ENCODE measurements around the gene ARHGAP26. TPM values are rescaled to one million over a fixed set of nuclear protein-coding genes. Genes with fewer than 3 reads are reported as not detected.

ARHGAP26 gene
- total RNA-seq, 1 experiment from 2014 or later = 34.5 TPM

DNA sequence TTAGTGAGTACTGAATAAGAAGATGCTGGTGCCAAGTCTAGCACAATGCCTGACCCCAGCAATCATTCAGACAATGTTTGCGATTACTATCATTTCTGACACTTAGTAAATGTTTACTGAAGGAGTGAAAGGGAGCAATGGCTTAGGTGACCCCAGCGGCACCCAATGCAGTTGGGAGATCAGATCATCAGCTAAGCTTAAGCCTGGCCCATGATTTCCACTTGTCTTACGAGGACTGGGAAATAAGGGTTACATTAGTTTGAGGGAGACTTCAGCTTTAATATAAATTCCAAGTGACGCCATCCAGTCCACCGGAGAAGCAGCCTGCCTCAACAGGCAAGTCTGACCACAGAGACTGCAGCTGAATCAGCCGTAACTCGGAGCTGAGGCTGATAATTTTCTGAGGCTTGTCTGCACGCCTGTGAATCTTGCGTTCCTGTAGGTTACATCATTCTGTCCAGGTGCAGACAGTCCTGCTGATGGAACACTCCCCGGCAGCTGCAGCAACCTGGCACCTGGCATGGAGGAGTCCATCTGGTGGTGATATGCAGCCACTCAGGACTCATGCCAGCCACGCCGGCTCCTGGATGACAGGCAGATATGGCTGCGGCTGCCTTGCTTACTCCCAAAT lies 49.4 kb upstream of the ARHGAP26 start:
- ChIA-PET RAD21 (ENCODE audit: low non-redundant PET in 1 of 2, low total read pairs in 2 of 2, uncharacterized antibody in 2 of 2, unreplicated experiment in 2 of 2) (no interaction called here), CTCF (interaction anchor here (4.6 to 9.9 kb wide), 2 partner anchors 8 to 167 kb away, joined by 42 to 128 read pairs; no protein-coding TSS in a partner anchor), POLR2A (no interaction called here)
- no peaks in the 10 kb centered on the region for H3K9me2 ChIP-seq (ENCODE audit: insufficient read depth)
- H3K27ac ChIP-seq (ENCODE audit: low read depth, low read length) = no peak overlapping the region
- H4K20me1 ChIP-seq (ENCODE audit: insufficient read depth) = no peaks in the 10 kb centered on the region
- H3K27me3 ChIP-seq (ENCODE audit: insufficient read depth, low read length) = no peaks in the 10 kb centered on the region
- no peak overlapping the region for H2AFZ ChIP-seq (ENCODE audit: low read depth, low read length, poor library complexity, severe bottlenecking)
- H3K4me3 ChIP-seq (replicated peaks in 1 of 2; ENCODE audit: low read depth in 1 of 2, low read length in 2 of 2) = no peak overlapping the region
- TF ChIP-seq EZH2phosphoT487 (IDR thresholded peaks at IDR 0.05; ENCODE audit: borderline replicate concordance) = no peak
- no peak for TF ChIP-seq POLR2AphosphoS5 (IDR thresholded peaks at IDR 0.05; ENCODE audit: low read depth, low read length)
- TF ChIP-seq, protein P1, sequence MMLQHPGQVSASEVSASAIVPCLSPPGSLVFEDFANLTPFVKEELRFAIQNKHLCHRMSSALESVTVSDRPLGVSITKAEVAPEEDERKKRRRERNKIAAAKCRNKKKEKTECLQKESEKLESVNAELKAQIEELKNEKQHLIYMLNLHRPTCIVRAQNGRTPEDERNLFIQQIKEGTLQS (IDR thresholded peaks at IDR 0.05) = no peak
- no peak for TF ChIP-seq ELF1 (IDR thresholded peaks at IDR 0.05; ENCODE audit: borderline replicate concordance, low read depth)
- TF ChIP-seq, protein P2, sequence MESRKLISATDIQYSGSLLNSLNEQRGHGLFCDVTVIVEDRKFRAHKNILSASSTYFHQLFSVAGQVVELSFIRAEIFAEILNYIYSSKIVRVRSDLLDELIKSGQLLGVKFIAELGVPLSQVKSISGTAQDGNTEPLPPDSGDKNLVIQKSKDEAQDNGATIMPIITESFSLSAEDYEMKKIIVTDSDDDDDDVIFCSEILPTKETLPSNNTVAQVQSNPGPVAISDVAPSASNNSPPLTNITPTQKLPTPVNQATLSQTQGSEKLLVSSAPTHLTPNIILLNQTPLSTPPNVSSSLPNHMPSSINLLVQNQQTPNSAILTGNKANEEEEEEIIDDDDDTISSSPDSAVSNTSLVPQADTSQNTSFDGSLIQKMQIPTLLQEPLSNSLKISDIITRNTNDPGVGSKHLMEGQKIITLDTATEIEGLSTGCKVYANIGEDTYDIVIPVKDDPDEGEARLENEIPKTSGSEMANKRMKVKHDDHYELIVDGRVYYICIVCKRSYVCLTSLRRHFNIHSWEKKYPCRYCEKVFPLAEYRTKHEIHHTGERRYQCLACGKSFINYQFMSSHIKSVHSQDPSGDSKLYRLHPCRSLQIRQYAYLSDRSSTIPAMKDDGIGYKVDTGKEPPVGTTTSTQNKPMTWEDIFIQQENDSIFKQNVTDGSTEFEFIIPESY (IDR thresholded peaks at IDR 0.05; ENCODE audit: extremely low read depth, insufficient replicate concordance, low read length) = no peak
- TF ChIP-seq EZH2 (IDR thresholded peaks at IDR 0.05) = no peak
- TF ChIP-seq EGR1 (IDR thresholded peaks at IDR 0.05; ENCODE audit: low read depth) = no peak
- TF ChIP-seq, protein P3, sequence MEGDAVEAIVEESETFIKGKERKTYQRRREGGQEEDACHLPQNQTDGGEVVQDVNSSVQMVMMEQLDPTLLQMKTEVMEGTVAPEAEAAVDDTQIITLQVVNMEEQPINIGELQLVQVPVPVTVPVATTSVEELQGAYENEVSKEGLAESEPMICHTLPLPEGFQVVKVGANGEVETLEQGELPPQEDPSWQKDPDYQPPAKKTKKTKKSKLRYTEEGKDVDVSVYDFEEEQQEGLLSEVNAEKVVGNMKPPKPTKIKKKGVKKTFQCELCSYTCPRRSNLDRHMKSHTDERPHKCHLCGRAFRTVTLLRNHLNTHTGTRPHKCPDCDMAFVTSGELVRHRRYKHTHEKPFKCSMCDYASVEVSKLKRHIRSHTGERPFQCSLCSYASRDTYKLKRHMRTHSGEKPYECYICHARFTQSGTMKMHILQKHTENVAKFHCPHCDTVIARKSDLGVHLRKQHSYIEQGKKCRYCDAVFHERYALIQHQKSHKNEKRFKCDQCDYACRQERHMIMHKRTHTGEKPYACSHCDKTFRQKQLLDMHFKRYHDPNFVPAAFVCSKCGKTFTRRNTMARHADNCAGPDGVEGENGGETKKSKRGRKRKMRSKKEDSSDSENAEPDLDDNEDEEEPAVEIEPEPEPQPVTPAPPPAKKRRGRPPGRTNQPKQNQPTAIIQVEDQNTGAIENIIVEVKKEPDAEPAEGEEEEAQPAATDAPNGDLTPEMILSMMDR (IDR thresholded peaks at IDR 0.05 in 2 of 3, conservative IDR thresholded peaks at IDR 0.05 in 1 of 3; ENCODE audit: borderline replicate concordance in 1 of 3, insufficient read depth in 1 of 3, low read depth in 2 of 3, low read length in 2 of 3) = no peak
- no peak for TF ChIP-seq CBX3 (IDR thresholded peaks at IDR 0.05; ENCODE audit: low read depth)
- TF ChIP-seq SRF (IDR thresholded peaks at IDR 0.05; ENCODE audit: low read depth) = no peak
- TF ChIP-seq POLR2A (IDR thresholded peaks at IDR 0.05; ENCODE audit: borderline replicate concordance, extremely low read depth, insufficient read depth, insufficient read length) = no peak
- no peak for TF ChIP-seq SP1 (IDR thresholded peaks at IDR 0.05; ENCODE audit: low read depth)
- no TSS peak for BruUV-seq (replicated peaks)
- DNase-seq (ENCODE audit: low read depth, low spot score) (no peak), ATAC-seq (no peak)
- no peak overlapping the region for H3K9ac ChIP-seq (ENCODE audit: low read length)
- H3K4me1 ChIP-seq (ENCODE audit: control insufficient read depth in 1 of 2, insufficient read depth in 2 of 2, low read length in 2 of 2) = peaks cover 0 to 19% of the 10 kb centered on the region in 2 experiments; a peak in 3 of 4 replicates
- H3K36me3 ChIP-seq (ENCODE audit: control insufficient read depth in 1 of 2, insufficient read depth in 2 of 2, low read length in 2 of 2) = no peaks in the 10 kb centered on the region
- no peak overlapping the region for H3K4me2 ChIP-seq (ENCODE audit: low read length)
- H3K9me3 ChIP-seq (ENCODE audit: control insufficient read depth in 1 of 2, insufficient read depth in 1 of 2, low read depth in 1 of 2, low read length in 2 of 2) = no peaks in the 10 kb centered on the region
- no peaks in the 10 kb centered on the region for H3K79me2 ChIP-seq (ENCODE audit: insufficient read depth, low read length)
- intact Hi-C loops (cut with micrococcal nuclease) = no loop called here
